Memory B cell (primary cell): Measurements from ENCODE around the gene PHF8.

ENCODE experiments used
- ATAC-seq: fragments of 150-1000 bp; cut with Tn5 transposase; 2 replicates; pipeline ENCODE4 v1.10.0; 2021; ENCODE audit warnings: low read depth, mild to moderate bottlenecking, moderate library complexity
- DNase-seq, 2 donors: peaks; one replicate each; pipeline ENCODE4 v3.0.0; 2022; ENCODE audit warnings: low spot score in 2 of 2
- H3K27ac Mint-ChIP-seq: one replicate; pipeline ENCODE4 v1.8.0; 2022; ENCODE audit warnings: mild to moderate bottlenecking, moderate library complexity, mixed read lengths
- H3K27me3 Mint-ChIP-seq: one replicate; pipeline ENCODE4 v1.8.0; 2022; ENCODE audit warnings: mixed read lengths
- H3K36me3 Mint-ChIP-seq: one replicate; pipeline ENCODE4 v1.8.0; 2022; ENCODE audit warnings: mild to moderate bottlenecking, mixed read lengths
- H3K4me1 Mint-ChIP-seq: one replicate; pipeline ENCODE4 v1.8.0; 2022; ENCODE audit warnings: mixed read lengths
- H3K4me3 Mint-ChIP-seq: one replicate; pipeline ENCODE4 v1.8.0; 2022; ENCODE audit warnings: mild to moderate bottlenecking, moderate library complexity, mixed read lengths
- H3K9me3 Mint-ChIP-seq: one replicate; pipeline ENCODE4 v1.8.0; 2022; ENCODE audit warnings: mixed read lengths

The PHF8 gene

GRCh38 chrX:53974529-53974928 lies 69.7 kb downstream of the PHF8 start:
- no peak overlapping the region for H3K27ac Mint-ChIP-seq
- ATAC-seq (no peak), DNase-seq (no peak)
- H3K4me3 Mint-ChIP-seq: no peak overlapping the region
- H3K36me3 Mint-ChIP-seq: peaks cover 42% of the 10 kb centered on the region
- peaks cover 9% of the 10 kb centered on the region for H3K4me1 Mint-ChIP-seq
- H3K27me3 Mint-ChIP-seq: no peaks in the 10 kb centered on the region
- H3K9me3 Mint-ChIP-seq: peaks cover 2% of the 10 kb centered on the region

GRCh38 chrX:53969540-53969939 lies 74.7 kb downstream of the PHF8 start:
- no peak overlapping the region for H3K27ac Mint-ChIP-seq
- H3K4me1 Mint-ChIP-seq: peaks cover 9% of the 10 kb centered on the region
- DNase-seq (no peak), ATAC-seq (no peak)
- no peaks in the 10 kb centered on the region for H3K27me3 Mint-ChIP-seq
- no peaks in the 10 kb centered on the region for H3K9me3 Mint-ChIP-seq
- no peak overlapping the region for H3K4me3 Mint-ChIP-seq
- peaks cover 45% of the 10 kb centered on the region for H3K36me3 Mint-ChIP-seq

GRCh38 chrX:53950130-53950733 lies 94.0 kb downstream of the PHF8 start:
- no peak overlapping the region for H3K4me3 Mint-ChIP-seq
- peaks cover 2% of the 10 kb centered on the region for H3K4me1 Mint-ChIP-seq
- no peak for DNase-seq
- no peaks in the 10 kb centered on the region for H3K27me3 Mint-ChIP-seq
- no peak overlapping the region for H3K27ac Mint-ChIP-seq
- H3K36me3 Mint-ChIP-seq: peaks cover 22% of the 10 kb centered on the region
- H3K9me3 Mint-ChIP-seq: no peaks in the 10 kb centered on the region
- no peak for ATAC-seq

- ATAC-seq: no peak
- Mint-ChIP-seq H3K9me3 (no peaks in the 10 kb centered on the region), H3K27ac (no peak overlapping the region), H3K27me3 (no peaks in the 10 kb centered on the region), H3K4me3 (no peak overlapping the region), H3K36me3 (peaks cover 39% of the 10 kb centered on the region), H3K4me1 (no peaks in the 10 kb centered on the region)
- no peak for DNase-seq
Observed at GRCh38 chrX:53940180-53940579, 104.1 kb downstream of the PHF8 start.

GRCh38 chrX:53939127-53939526 lies 105.1 kb downstream of the PHF8 start:
- Mint-ChIP-seq H3K4me1 (no peaks in the 10 kb centered on the region), H3K9me3 (no peaks in the 10 kb centered on the region), H3K27me3 (no peaks in the 10 kb centered on the region), H3K4me3 (no peak overlapping the region), H3K27ac (no peak overlapping the region), H3K36me3 (peaks cover 41% of the 10 kb centered on the region)
- no peak for ATAC-seq
- DNase-seq: no peak

GRCh38 chrX:53930515-53931380 lies 113.5 kb downstream of the PHF8 start:
- H3K4me3 Mint-ChIP-seq: no peak overlapping the region
- DNase-seq: no peak
- H3K27ac Mint-ChIP-seq: peak overlapping the region; percentile 24
- peaks cover 3% of the 10 kb centered on the region for H3K4me1 Mint-ChIP-seq
- no peak for ATAC-seq
- H3K36me3 Mint-ChIP-seq: peaks cover 2% of the 10 kb centered on the region
- H3K27me3 Mint-ChIP-seq: no peaks in the 10 kb centered on the region
- no peaks in the 10 kb centered on the region for H3K9me3 Mint-ChIP-seq

GRCh38 chrX:53926030-53926429 lies 118.2 kb downstream of the PHF8 start:
- Mint-ChIP-seq H3K4me1 (peaks cover 2% of the 10 kb centered on the region), H3K36me3 (no peaks in the 10 kb centered on the region), H3K9me3 (no peaks in the 10 kb centered on the region), H3K4me3 (no peak overlapping the region), H3K27ac (no peak overlapping the region), H3K27me3 (no peaks in the 10 kb centered on the region)
- no peak for ATAC-seq
- DNase-seq: no peak

- no peaks in the 10 kb centered on the region for H3K4me1 Mint-ChIP-seq
- H3K27ac Mint-ChIP-seq: no peak overlapping the region
- no peak overlapping the region for H3K4me3 Mint-ChIP-seq
- DNase-seq (no peak), ATAC-seq (no peak)
- no peaks in the 10 kb centered on the region for H3K9me3 Mint-ChIP-seq
- no peaks in the 10 kb centered on the region for H3K36me3 Mint-ChIP-seq
- no peaks in the 10 kb centered on the region for H3K27me3 Mint-ChIP-seq
Observed at GRCh38 chrX:53918702-53919101, 125.6 kb downstream of the PHF8 start.

GRCh38 chrX:53900623-53901022 lies 143.7 kb downstream of the PHF8 start:
- ATAC-seq (no peak), DNase-seq (no peak)
- Mint-ChIP-seq H3K27me3 (no peaks in the 10 kb centered on the region), H3K4me1 (no peaks in the 10 kb centered on the region), H3K27ac (no peak overlapping the region), H3K9me3 (peaks cover 3% of the 10 kb centered on the region), H3K36me3 (no peaks in the 10 kb centered on the region), H3K4me3 (no peak overlapping the region)

- no peak for DNase-seq
- H3K4me3 Mint-ChIP-seq: no peak overlapping the region
- H3K36me3 Mint-ChIP-seq: no peaks in the 10 kb centered on the region
- H3K4me1 Mint-ChIP-seq: no peaks in the 10 kb centered on the region
- H3K27me3 Mint-ChIP-seq: peaks cover 3% of the 10 kb centered on the region
- H3K9me3 Mint-ChIP-seq: peaks cover 3% of the 10 kb centered on the region
- H3K27ac Mint-ChIP-seq: no peak overlapping the region
- ATAC-seq: no peak
Observed at GRCh38 chrX:53895270-53895669, 149.0 kb downstream of the PHF8 start.
